ENCODE data around the gene RPL13A. TPM values are rescaled to one million over a fixed set of nuclear protein-coding genes. Genes with fewer than 3 reads are reported as not detected.

Gene RPL13A
- total and polyA plus RNA-seq, 9 of the 15 experiments (the other 6 are each of a cell fraction or from before 2014, with no cell fraction given): 1,744 to 5,482 (median 2,949) TPM

DNA sequence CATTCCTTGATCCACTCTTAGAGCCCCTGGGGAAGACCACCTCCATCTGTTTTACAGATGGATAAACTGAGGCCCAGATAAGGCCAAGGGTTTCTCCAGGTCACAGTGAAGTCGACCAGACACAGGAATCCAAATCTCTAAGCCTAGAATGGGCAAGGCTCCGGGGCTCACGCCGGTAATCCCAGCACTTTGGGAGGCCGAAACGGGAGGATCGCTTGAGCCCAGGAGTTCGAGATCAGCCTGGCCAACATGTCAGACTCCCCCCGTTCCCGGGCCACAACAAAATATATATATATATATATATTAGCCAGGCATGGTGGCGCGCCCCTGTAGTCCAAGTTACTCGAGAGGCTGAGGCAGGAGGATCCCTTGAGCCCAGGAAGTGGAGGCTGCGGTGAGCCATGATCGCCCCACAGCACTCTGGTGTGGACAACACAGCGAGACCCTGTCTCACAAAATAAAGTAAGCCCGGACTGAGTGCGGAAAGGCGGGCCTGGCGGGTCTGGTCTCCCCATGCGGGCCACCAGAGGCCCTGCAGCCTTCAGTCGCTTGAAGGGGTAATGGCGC is 615 bp upstream of the RPL13A start (continued):
- TF ChIP-seq, protein P1, sequence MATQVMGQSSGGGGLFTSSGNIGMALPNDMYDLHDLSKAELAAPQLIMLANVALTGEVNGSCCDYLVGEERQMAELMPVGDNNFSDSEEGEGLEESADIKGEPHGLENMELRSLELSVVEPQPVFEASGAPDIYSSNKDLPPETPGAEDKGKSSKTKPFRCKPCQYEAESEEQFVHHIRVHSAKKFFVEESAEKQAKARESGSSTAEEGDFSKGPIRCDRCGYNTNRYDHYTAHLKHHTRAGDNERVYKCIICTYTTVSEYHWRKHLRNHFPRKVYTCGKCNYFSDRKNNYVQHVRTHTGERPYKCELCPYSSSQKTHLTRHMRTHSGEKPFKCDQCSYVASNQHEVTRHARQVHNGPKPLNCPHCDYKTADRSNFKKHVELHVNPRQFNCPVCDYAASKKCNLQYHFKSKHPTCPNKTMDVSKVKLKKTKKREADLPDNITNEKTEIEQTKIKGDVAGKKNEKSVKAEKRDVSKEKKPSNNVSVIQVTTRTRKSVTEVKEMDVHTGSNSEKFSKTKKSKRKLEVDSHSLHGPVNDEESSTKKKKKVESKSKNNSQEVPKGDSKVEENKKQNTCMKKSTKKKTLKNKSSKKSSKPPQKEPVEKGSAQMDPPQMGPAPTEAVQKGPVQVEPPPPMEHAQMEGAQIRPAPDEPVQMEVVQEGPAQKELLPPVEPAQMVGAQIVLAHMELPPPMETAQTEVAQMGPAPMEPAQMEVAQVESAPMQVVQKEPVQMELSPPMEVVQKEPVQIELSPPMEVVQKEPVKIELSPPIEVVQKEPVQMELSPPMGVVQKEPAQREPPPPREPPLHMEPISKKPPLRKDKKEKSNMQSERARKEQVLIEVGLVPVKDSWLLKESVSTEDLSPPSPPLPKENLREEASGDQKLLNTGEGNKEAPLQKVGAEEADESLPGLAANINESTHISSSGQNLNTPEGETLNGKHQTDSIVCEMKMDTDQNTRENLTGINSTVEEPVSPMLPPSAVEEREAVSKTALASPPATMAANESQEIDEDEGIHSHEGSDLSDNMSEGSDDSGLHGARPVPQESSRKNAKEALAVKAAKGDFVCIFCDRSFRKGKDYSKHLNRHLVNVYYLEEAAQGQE (IDR thresholded peaks at IDR 0.05; ENCODE audit: borderline replicate concordance): no peak
- TF ChIP-seq, protein P1 (CRISPR knock-in tag; IDR thresholded peaks at IDR 0.05; ENCODE audit: low read depth): no peak
- no peak for TF ChIP-seq ZFP36 (IDR thresholded peaks at IDR 0.05; ENCODE audit: low read depth, low read length, partially characterized antibody)
- TF ChIP-seq NR1H2 (CRISPR knock-in tag; IDR thresholded peaks at IDR 0.05): no peak
- TF ChIP-seq, protein P2, sequence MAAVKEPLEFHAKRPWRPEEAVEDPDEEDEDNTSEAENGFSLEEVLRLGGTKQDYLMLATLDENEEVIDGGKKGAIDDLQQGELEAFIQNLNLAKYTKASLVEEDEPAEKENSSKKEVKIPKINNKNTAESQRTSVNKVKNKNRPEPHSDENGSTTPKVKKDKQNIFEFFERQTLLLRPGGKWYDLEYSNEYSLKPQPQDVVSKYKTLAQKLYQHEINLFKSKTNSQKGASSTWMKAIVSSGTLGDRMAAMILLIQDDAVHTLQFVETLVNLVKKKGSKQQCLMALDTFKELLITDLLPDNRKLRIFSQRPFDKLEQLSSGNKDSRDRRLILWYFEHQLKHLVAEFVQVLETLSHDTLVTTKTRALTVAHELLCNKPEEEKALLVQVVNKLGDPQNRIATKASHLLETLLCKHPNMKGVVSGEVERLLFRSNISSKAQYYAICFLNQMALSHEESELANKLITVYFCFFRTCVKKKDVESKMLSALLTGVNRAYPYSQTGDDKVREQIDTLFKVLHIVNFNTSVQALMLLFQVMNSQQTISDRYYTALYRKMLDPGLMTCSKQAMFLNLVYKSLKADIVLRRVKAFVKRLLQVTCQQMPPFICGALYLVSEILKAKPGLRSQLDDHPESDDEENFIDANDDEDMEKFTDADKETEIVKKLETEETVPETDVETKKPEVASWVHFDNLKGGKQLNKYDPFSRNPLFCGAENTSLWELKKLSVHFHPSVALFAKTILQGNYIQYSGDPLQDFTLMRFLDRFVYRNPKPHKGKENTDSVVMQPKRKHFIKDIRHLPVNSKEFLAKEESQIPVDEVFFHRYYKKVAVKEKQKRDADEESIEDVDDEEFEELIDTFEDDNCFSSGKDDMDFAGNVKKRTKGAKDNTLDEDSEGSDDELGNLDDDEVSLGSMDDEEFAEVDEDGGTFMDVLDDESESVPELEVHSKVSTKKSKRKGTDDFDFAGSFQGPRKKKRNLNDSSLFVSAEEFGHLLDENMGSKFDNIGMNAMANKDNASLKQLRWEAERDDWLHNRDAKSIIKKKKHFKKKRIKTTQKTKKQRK (IDR thresholded peaks at IDR 0.05; ENCODE audit: borderline replicate concordance, low read depth, low read length): no peak
- TF ChIP-seq RBM34 (IDR thresholded peaks at IDR 0.05; ENCODE audit: borderline replicate concordance, insufficient read depth, low read length): no peak
